Heart left ventricle (tissue), 16 donors: ENCODE measurements around the gene GPHA2. TPM values are rescaled to one million over a fixed set of nuclear protein-coding genes. Genes with fewer than 3 reads are reported as not detected.
"Not testable (repeated sequence)": the region's sequence is repeated elsewhere in the genome, so short reads cannot be mapped to it uniquely, and the experiment has no call there.

ENCODE experiments used
- ATAC-seq, 4 donors: fragments of 200-7000 bp; cut with Tn5 transposase; one replicate each; pipeline ENCODE4 v1.9.1; 2020 to 2022; ENCODE audit warnings: moderate library complexity in 4 of 4, mild to moderate bottlenecking in 3 of 4, moderate number of reproducible peaks in 1 of 4
- DNase-seq, 5 donors: peaks; one replicate each; pipeline ENCODE4 v3.0.0-alpha.2; 2020
- H3K27ac ChIP-seq, 12 donors: fragments of 200-600 bp; sonication (generic) in 4 of 12; one replicate each; pipeline versions ENCODE4 v1.5.0 to v1.8.0; 2016 to 2022; ENCODE audit warnings: mild to moderate bottlenecking in 2 of 12
- H3K27me3 ChIP-seq, 9 donors: fragments of 200-600 bp; sonication (generic) in 2 of 9; one replicate each; pipeline versions ENCODE4 v1.5.1 to v1.8.0; 2016 to 2022; ENCODE audit warnings: mild to moderate bottlenecking in 3 of 9
- H3K36me3 ChIP-seq, 9 donors: fragments of 200-600 bp; sonication (generic) in 2 of 9; one replicate each; pipeline versions ENCODE4 v1.5.0 to v1.8.0; 2018 to 2022; ENCODE audit warnings: mild to moderate bottlenecking in 2 of 9
- H3K4me1 ChIP-seq, 12 donors: fragments of 200-600 bp; sonication (generic) in 4 of 12; one replicate each; pipeline versions ENCODE4 v1.5.0 to v1.8.0; 2016 to 2022; ENCODE audit warnings: mild to moderate bottlenecking in 3 of 12
- H3K4me3 ChIP-seq, 12 donors: fragments of 200-600 bp; sonication (generic) in 4 of 12; one replicate each; pipeline versions ENCODE4 v1.5.0 to v1.8.0; 2017 to 2022; ENCODE audit warnings: mild to moderate bottlenecking in 9 of 12, moderate library complexity in 4 of 12
- H3K9me3 ChIP-seq, 12 donors: fragments of 200-600 bp; sonication (generic) in 4 of 12; one replicate each; pipeline versions ENCODE4 v1.5.0 to v1.8.0; 2016 to 2022; ENCODE audit warnings: mild to moderate bottlenecking in 1 of 12
- CTCF ChIP-seq, 12 donors: fragments of 200-600 bp; sonication (generic) in 4 of 12; IDR thresholded peaks; one replicate each; pipeline versions ENCODE4 v1.5.0 to v1.8.0; 2018 to 2022; ENCODE audit warnings: antibody characterized with exemption in 12 of 12, mild to moderate bottlenecking in 5 of 12
- POLR2A ChIP-seq, 2 donors: fragments of 450-650 bp; IDR thresholded peaks; one replicate each; pipeline ENCODE4 v1.6.1; 2017; ENCODE audit warnings: antibody characterized with exemption in 2 of 2, mild to moderate bottlenecking in 2 of 2, moderate library complexity in 2 of 2
- WGBS, 4 donors: extraction: QIAGEN DNeasy Blood & Tissue Kit in 2 of 4; methylation state at CpG; one replicate each; pipeline versions ENCODE4 v1.1.5 to v1.1.7; 2013 to 2018; 5-methylcytosine and 5-hydroxymethylcytosine counted together
- intact Hi-C, 10 donors: fragments of 100-400 bp; cut with DNase I; formaldehyde crosslinking; loops; one replicate each; pipeline versions ENCODE4 v1.11.1 to v1.14.2; 2022
- long read RNA-seq, 3 donors: library from polyadenylated mRNA; unstranded; transcript quantifications; one replicate each; pipeline ENCODE4 v2.0.0, GENCODE V29; 2020 to 2021
- polyA plus RNA-seq, 2 donors: library from polyadenylated mRNA; stranded (reverse); fragments of 200-250 nt; gene quantifications; one replicate each; pipeline ENCODE4 v1.2.3, GENCODE V29; 2013
- total RNA-seq, 9 donors: library from RNA; depleted of rRNA in 2 of 9; stranded (reverse); fragments of >200 nt in 2 of 9; fragmentation: NEBNext Ultra II Directional in 3 of 9; extraction: Animal tissue kit (Norgen Biotek cat#: 25700) in 3 of 9; gene quantifications; one replicate each; pipeline versions ENCODE4 v1.1.0 to v1.2.4, GENCODE V29; 2016 to 2023
- donor health status: ischemic (EF 13 %, LVEDD 7.1; RV severe dilation, severe dysfunction).
- donor health status: healthy with polysubstance abuse.
- donor health status: DM: no; HTN: yes; CAD: no.
- donor health status: DM: no; HTN: no; CAD: no.
- donor health status: ischemic (EF 25% LVEDD 6.9; RV normal size, moderate dysfunction).
- donor health status: ischemic (EF 25% LVEDD 5.7; RV mildly dilated, moderate dysfunction).
- donor health status: healthy.
- donor health status: DM: yes; HTN: yes; CAD: no.
- donor health status: ischemic (EF 35%, LVEDD 5.7; RV mildly dilated, moderate dysfunction).
- donor health status: nonischemic (EF 11% LVEDD 7.7; RV severe dilation, severe dysfunction).
- donor health status: DM: yes; HTN: yes; CAD: no.
- donor health status: PGD.
- donor health status: ischemic (EF 29% LVEDD 5.4; RV normal size, mild dysfunction).
- donor health status: nonischemic (EF 23%, LVEDD 6.1; RV moderate dilation, normal function).

GPHA2 gene
- total RNA-seq = under 1 TPM in 1 of 9 donors, not detected in 8; 0.48 TPM
- not detected for polyA plus RNA-seq
- long read RNA-seq, donor 1 = 0 reads
- long read RNA-seq, donor 2 = 0 reads
- long read RNA-seq, donor 3 = 0 reads

- Histone ChIP-seq H3K36me3 (peaks cover 0 to 45% (median 37%) of the 10 kb centered on the region in 9 donors), H3K9me3 (no peaks in the 10 kb centered on the region), H3K4me1 (no peaks in the 10 kb centered on the region), H3K4me3 (no peak within 1 kb of the TSS), H3K27ac (no peak within 1 kb of the TSS), H3K27me3 (no peaks in the 10 kb centered on the region)
- no peak for DNase-seq
- TF ChIP-seq POLR2A (IDR thresholded peaks at IDR 0.05) (no peak), CTCF (IDR thresholded peaks at IDR 0.05) (no peak)
- peak in 2 of 4 donors; percentile 17 to 28 for ATAC-seq
- intact Hi-C loops = no loop called here
- WGBS, 4 donors = 68 to 74% (median 71%) methylated on average over 11 to 14 of the region's 14 CpGs
Observed at GRCh38 chr11:64935359-64936081, at the start of gene GPHA2. TSS of gene GPHA2 (minus strand) at chr11:64935893. CDS start at chr11:64935460, 433 bp downstream.

- DNase-seq, H3K4me1 ChIP-seq, H3K27ac ChIP-seq, H3K27me3 ChIP-seq, H3K36me3 ChIP-seq, intact Hi-C loops, H3K9me3 ChIP-seq, H3K4me3 ChIP-seq, ATAC-seq: not testable (repeated sequence)
- 72 to 89% (median 86%) methylated on average over 5 of the region's 5 CpGs for WGBS, 4 donors
Observed at GRCh38 chr11:64983339-64983738, 47.6 kb upstream of the GPHA2 start.

- Histone ChIP-seq H3K36me3 (no peaks in the 10 kb centered on the region), H3K27ac (no peak overlapping the region), H3K4me3 (no peak overlapping the region), H3K9me3 (no peaks in the 10 kb centered on the region), H3K27me3 (peaks cover 0 to 3% (median 0%) of the 10 kb centered on the region in 9 donors), H3K4me1 (peaks cover 0 to 9% (median 7%) of the 10 kb centered on the region in 12 donors)
- intact Hi-C loops = loop anchor here in 1 of 10 donors (5.0 kb wide), 1 partner anchor 49 kb away; no protein-coding TSS in a partner anchor
- TF ChIP-seq CTCF (IDR thresholded peaks at IDR 0.05) (no peak), POLR2A (IDR thresholded peaks at IDR 0.05) (no peak)
- 71 to 82% (median 78%) methylated on average over 2 of the region's 2 CpGs for WGBS, 4 donors
- ATAC-seq (no peak), DNase-seq (no peak)
Observed at GRCh38 chr11:64976651-64977050, 41.0 kb upstream of the GPHA2 start.

GRCh38 chr11:64974124-64974523, 38.4 kb upstream of the GPHA2 start:
- ATAC-seq (no peak), DNase-seq (no peak)
- H3K27me3 ChIP-seq = peaks cover 0 to 3% (median 0%) of the 10 kb centered on the region in 9 donors
- H3K4me1 ChIP-seq = peaks cover 0 to 12% (median 10%) of the 10 kb centered on the region in 12 donors
- WGBS, 4 donors = 79 to 89% (median 80%) methylated on average over 5 of the region's 5 CpGs
- H3K36me3 ChIP-seq = no peaks in the 10 kb centered on the region
- intact Hi-C loops = no loop called here
- TF ChIP-seq POLR2A (IDR thresholded peaks at IDR 0.05) (no peak), CTCF (IDR thresholded peaks at IDR 0.05) (no peak)
- H3K4me3 ChIP-seq = no peak overlapping the region
- no peak overlapping the region for H3K27ac ChIP-seq
- no peaks in the 10 kb centered on the region for H3K9me3 ChIP-seq
